GM19025 (cell line): Measurements from ENCODE around the gene ATPAF1.
"Not testable (repeated sequence)": the region's sequence is repeated elsewhere in the genome, so short reads cannot be mapped to it uniquely, and the experiment has no call there.

Experiments used
- ATAC-seq: cut with Tn5 transposase; IDR thresholded peaks from one replicate; pipeline ENCODE4 v1.9.1; 2021; ENCODE audit warnings: mild to moderate bottlenecking, low read depth, moderate library complexity; ENCODE audit not compliant: unreplicated experiment

The ATPAF1 gene

DNA sequence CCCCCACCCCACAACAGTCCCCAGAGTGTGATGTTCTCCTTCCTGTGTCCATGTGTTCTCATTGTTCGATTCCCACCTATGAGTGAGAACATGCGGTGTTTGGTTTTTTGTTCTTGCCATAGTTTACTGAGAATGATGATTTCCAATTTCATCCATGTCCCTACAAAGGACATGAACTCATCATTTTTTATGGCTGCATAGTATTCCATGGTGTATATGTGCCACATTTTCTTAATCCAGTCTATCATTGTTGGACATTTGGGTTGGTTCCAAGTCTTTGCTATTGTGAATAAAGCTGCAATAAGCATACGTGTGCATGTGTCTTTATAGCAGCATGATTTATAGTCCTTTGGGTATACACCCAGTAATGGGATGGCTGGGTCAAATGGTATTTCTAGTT lies 17.0 kb downstream of the ATPAF1 start:
- not testable (repeated sequence) for ATAC-seq

DNA sequence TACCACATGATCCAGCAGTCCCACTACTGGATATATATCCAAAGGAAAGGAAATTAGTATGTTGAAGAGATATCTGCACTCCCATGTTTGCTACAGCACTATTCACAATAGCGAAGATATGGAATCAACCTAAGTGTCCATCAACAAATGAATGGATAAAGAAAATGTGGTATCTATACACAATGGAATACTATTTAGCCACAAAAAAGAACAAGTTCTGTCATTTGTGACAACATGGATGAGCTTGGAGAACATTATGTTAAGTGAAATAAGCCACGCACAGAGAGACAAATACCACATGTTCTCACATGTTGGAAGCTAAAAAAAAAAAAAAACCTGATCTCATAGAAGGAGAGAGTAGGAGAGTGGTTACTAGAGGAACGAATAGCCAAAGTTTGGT lies 17.7 kb downstream of the ATPAF1 start:
- no peak for ATAC-seq

DNA sequence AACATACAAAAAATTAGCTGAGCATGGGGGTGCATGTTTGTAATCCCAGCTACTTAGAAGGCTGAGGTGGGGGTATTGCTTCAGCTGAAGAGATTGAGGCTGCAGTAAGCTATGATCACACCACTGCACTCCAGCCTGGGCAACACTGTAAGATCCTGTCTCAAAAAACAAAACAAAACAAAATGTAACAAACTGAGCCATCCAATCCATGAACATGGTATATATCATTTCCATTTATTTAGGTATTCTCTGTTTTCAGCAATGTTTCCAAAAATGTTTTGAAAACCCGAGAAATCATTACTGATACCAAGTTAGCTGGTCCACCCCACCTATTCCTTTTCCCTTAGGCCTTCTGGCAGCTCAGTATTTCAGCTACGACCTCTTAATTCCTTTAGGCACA lies 18.4 kb downstream of the ATPAF1 start:
- ATAC-seq = no peak

DNA sequence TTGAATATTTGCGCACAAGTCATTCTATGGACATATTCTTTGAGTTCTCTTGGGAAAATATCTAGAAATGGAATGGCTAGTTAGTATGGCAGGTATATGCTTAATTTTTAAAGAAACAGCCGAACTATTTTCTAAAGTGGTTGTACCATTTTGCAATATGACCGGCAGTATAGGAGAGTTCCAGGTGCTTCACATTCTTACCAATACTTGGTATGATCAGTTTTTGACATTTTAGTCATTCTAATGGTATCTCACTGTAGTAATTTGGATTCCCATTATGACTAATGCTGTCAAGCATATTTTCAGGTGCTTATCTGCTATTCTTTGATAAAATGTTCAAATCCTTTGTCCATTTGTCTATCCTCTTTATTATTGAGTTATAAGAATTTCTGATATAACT lies 20.6 kb downstream of the ATPAF1 start:
- no peak for ATAC-seq

DNA sequence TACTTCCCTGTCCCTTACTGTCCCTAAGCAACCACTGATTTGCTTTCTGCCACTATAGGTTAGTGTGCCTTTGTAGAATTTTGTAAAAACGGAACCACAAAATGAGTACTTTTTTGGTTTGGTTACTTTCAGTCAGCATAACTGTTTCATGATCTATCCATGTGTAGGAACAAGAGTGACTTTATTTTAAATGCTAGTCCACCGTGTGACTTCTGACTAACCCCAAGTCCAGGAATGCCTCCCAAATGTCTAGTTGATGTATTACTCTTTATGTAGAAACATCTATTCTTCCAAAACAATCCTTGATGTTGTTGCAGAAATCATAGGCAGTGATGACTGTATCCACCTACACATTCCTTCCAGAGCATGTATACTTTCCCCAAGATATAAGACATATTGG lies 21.3 kb downstream of the ATPAF1 start:
- no peak for ATAC-seq

DNA sequence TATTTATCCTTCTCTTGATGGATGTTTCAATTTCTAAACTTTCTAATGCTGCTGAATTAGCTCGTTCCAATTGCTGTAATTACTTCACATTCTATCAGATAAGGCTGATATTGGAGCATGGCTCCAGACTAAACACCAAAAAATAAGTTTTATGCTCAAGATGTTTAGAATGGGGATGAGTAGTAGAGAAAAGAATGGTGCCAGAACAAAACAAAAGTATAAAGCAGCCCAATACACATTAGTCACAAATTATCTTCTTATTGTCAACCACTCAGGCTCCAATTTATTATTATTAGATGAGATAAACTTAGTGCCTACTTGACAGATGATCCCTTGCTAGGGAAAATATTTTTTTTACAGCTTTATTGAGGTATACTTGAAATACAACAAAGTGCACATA lies 21.8 kb downstream of the ATPAF1 start:
- ATAC-seq = no peak

DNA sequence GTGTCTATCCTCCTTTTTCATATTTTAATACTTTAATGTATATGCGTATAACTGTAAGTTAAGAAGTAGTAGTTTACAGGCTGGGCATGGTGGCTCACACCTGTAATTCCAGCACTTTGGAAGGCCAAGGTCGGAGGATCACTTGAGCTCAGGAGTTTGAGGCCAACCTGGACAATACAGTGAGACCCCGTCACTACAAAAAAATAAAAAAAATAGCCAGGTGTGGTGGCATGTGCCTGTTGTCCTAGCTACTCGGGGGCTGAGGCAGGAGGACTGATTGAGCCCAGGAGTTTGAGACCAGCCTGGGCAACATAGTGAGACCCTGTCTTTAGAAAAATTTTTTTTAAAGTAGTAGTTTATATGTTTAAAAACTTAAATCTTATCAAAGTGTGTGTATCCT lies 22.3 kb downstream of the ATPAF1 start:
- no peak for ATAC-seq

DNA sequence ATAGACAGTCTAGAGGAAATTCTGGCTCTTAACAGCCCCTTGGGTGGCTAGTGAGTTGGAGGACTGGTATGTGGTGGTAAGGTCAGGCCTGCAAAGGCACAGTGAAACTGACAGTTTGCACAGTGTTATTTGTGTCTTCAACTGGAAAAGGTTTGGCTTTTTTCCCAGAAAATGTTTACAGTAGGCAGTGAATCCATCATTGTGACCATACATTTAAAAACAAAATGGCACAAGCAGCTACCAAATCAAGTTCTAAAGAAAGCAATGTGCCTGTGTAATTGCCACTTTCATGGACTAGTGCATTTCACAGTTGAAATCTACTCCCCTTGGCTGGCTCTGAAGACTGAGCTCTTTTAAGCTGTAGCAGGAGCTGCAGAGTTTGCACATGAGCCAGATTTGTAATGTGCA lies 24.8 kb downstream of the ATPAF1 start:
- ATAC-seq = no peak

DNA sequence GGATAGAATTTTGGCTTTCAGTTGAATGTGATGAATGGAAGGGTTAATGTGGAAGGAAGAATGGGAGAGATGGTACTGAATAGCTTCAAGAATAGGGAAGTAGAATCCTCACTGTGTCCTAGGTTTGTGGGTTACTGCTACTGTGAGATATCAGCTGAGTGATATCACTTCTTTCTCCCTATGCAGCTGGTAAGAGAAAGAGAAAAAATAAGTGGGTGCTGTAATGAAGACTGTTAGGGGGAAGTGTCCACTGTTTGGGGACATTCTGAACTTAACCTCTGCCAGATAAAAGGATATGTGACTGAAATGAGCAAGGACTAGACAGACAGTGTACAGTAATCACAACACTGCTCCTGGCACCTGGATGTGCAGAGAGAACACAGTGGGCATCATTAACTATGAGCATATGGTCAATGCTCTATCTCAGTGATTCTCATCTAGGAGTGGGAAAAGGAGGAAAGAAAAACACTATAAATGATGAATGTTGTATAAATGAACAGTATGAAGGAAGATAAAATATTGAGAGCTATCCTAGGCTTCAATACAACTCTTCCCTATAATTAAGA lies 26.0 kb downstream of the ATPAF1 start:
- ATAC-seq = no peak

DNA sequence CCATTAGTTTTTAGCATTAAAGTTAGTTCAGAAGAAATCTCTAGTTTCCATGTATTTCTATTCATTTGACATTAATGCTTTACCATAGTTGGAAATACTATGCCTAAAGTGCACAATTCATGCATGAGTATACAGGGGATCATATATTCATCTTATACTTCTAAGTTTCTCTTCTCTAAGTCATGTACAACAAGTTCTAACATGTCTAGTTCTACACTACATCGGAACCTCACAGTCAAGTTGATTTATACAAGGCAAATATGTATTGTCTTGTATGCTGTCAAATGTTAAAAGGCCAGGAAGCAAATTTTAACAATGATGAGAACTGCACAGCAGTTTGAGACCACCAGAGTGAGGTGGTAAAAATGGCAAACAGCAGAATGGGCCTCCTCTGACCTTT lies 28.6 kb downstream of the ATPAF1 start:
- no peak for ATAC-seq

DNA sequence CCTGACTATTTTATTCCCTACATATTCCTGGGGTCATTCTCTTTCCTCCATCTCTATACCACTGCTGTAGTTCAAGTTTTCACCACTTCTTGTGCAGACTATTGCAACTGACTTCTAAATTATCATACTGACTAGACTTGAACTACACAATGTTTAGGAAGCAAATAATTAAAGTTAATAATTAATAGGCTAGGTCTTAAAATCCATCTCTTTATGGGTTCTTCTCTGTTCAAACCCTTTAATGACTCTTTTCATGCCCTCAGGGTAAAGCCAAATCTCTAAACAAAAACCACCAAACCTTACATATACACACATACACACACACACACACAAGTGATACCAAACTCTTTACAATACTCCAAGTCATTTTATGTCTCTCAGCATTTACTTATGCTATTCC lies 29.2 kb downstream of the ATPAF1 start:
- ATAC-seq = no peak

DNA sequence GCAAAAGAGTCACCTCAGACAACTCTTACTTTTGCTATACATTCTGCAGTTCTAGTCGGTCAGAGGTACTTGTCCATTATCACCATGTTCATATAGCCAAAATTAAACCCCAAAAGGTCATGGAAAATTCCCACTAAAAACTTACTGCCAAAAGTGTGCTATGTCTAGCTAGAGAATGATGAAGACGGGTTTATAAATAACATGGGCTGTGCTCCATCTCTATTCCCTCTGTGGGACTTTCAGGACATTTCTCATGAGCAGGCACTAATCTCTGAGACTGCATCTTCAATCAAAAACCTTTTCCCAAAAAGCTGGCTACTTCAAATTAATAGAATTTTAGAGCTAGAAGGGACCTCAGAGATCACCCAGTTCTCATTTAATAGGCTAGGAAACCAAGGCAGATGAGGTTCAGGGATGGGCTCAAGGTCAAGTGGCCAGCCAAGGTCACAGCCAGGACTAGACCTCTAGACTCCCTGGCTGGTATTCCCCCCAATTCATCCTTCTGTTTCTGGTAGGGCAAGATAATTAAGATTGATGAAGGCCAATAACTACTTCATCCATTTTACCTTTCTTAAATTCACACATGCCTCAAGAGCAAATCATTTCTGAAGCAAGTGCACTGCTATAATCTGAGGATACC lies 30.6 kb downstream of the ATPAF1 start:
- no peak for ATAC-seq

DNA sequence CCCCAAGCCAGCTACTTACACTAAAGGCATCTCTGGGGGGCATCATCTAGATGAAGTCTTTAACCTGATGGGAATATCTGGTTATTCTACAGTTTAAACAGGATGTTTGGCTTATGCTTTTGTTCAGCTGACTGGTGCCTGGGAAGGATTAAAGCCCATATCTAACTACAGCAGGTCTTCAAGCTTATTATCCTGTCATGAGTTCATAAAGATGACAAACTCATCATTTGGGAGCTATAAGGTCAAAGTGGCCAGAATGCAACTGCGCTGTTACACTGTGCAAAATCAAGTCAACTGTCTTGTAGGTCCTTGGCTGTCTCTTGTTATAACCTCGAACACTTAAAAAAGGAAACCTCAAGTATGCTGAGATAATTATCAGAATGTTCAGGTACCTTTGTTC lies 33.0 kb downstream of the ATPAF1 start:
- no peak for ATAC-seq

DNA sequence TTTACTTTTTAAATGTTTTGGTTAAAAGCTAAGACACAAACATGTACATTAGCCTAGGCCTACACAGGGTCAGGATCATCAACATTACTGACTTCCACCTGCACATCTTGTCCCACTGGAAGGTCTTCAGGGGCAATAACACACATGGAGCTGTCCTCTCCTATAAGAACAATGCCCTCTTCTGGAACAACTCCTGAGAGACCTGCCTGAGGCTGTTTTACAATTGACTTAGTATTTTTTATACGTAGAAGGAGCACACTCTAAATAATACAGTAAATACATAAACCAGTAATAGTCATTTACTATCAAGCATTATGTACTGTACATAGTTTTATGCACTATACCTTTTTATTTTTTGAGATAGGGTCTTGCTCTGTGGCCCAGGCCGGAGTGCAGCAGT lies 37.4 kb downstream of the ATPAF1 start:
- no peak for ATAC-seq

DNA sequence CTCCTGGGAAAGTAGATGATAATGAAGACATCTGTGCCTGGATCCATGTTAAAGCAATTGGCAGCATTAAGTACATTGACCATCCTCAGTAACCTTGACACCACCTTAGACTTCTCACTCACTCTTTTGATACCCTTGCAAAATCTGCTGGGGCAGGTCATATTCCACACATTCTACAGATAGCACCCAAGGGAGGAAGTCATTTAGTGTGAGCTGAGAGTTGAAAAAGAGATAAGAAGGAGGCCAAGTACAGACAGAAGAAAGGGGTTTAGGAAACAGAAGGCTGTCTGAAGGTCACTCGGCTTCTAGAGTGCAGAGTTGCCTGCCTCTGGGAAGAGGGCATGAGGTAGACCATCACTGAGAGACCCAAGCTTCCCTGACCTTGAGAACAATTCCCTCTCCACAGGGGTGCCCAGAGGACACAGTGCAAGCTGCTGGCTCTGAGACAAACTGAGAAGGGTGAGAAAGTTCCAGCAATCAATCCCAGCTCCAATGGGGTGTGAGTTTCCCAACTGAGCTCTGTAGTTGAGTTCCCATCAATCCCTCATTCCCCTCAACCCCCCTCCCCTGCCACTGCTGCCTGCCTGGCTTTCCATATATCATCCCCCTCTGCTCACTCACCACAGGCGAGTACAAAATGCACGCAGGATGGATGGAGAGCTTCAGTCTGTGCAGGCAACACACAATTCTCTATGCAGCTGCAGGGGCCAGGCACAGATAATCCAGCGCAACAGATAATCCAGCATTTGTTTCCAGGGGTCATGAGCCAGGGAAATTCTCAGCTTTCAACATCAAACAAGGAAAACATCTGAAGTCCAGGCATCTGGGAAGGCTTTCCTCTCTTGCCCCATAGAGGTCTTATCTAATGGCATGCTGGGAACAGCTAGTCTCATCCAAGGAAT lies 44.2 kb downstream of the ATPAF1 start:
- ATAC-seq = no peak

DNA sequence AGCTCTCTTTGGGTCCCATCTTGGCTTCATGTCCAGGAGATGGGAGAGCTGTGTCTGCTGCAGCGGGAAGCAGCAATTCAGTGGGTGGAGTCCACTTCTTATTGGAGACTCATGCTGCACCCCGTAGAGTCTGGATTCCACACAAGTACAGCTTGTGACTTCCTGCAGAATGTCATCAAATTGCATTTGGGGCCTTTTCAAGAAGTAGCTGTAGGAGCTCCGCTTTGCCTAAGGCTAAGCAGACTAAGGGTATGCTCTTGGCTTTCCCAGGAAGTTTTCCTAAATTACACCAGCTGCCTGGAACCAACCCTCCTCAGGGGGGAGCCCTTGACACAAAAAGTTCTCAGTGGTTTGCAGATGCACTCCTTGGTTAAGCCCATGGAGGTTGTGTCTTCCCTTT lies 45.8 kb downstream of the ATPAF1 start:
- ATAC-seq = no peak

DNA sequence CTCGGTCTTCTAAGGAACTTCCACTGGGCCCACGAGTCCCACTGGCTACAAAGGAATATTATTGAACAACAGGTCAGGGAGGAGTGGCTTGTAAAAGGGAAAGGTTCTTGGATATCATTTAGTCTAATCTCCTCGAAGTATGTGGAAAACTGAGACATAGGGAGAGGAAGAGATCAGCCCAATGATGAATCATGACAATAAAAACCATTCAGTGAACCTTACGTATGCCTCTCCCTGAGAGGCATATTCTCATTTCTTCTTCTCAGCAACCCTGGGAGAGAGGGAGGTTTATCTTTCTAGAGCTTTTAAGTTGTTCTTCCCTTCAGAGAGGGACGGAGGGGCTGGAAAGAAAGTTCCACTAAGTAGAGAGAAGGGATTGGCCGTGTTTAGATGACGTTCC lies 46.2 kb downstream of the ATPAF1 start:
- ATAC-seq = no peak

DNA sequence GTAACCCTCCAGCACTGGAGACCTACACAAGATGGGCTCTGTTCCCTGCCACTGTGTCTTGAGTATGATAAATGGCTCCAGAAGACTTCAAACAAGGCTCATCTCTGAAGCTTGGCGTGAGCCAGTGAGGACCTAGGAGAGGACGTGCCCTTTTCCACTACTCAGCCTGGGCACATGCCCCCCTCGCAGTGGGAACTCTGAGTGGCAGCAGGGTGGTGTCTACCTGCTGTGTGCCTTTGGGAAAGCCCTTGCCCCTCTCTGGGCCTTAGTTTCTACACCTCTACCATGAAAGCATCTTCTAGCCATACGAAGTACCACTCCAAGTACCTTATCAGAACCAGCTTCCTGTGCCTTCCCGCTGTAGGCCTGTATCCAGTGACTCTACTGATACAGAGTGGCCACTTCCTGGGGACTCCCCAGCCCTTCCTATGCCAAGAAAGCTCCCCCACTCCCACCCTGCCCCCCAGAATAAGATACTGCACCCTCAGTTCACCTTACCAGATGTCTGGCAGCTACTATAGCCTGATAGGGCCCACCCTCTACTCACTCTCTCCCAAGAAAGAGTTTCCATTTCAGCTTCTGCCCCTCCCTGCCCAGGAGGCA lies 48.4 kb downstream of the ATPAF1 start:
- no peak for ATAC-seq

DNA sequence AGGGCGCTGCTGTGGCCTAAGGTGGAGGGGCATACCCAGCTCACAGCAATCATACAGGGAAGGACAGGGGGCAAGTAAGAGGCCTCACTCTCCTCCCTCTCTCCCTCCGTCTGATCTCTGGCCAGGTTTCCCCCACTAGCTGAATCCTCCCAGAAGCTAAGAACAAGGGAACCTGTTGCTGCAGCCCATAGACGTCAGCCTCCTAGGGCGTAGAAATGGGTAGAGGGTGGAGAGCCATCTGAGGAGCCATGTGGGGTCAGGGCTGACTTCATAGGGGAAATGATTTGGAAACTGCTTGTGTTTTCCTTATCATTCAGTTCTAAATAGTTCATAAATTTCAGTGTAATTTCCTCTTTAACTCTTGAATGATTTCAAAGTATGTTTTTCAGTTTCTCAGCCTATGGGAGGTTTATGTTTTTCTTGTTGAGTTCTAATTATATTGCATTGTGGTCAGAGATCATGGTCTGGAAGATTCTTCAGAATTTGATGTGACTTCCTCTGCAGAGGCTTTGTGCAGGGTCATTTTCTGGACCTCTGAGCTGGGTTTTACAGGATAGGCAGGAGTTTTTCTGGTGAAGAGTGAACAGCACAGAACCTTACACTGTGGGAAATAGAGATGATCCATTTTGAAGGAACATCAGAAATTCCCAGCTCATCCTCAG lies 49.3 kb downstream of the ATPAF1 start:
- ATAC-seq = no peak

DNA sequence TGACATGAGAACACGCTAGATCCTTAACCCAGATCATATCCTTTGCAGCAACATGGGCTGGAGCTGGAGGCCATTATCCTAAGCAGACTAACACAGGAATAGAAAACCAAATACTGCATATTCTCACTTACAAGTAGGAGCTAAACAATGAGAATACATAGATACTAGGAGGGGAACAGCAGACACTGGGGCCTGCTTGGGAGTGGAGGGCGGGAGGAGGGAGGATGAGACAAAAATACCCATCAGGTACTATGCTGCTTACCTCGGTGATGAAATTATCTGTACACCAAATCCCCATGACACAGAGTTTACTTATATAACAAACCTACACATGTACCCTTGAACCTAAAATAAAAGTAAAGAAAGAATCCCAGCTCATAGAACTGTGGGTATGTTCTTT lies 50.3 kb downstream of the ATPAF1 start:
- no peak for ATAC-seq
